Choroid plexus epithelial cell (primary cell): ENCODE data around the gene FCN1.

Source experiments
- DNase-seq: peaks from one replicate; pipeline ENCODE4 v3.0.0-alpha.2; 2010; ENCODE audit warnings: low read depth
- H3K4me3 ChIP-seq: 2 replicates; pipeline ENCODE4 v1.5.1; 2011; ENCODE audit warnings: low read depth, mild to moderate bottlenecking, control low read depth, low read length, moderate library complexity
- TF ChIP-seq, protein P1 (sequence below): conservative IDR thresholded peaks from 2 replicates; pipeline ENCODE4 v1.5.1; 2011; ENCODE audit warnings: low read depth, mild to moderate bottlenecking, control low read depth, inconsistent platforms, low read length, moderate library complexity

FCN1 gene

GRCh38 chr9:134884492-134884891, 33.2 kb downstream of the FCN1 start:
- no peak overlapping the region for H3K4me3 ChIP-seq
- no peak for DNase-seq
- TF ChIP-seq, protein P1, sequence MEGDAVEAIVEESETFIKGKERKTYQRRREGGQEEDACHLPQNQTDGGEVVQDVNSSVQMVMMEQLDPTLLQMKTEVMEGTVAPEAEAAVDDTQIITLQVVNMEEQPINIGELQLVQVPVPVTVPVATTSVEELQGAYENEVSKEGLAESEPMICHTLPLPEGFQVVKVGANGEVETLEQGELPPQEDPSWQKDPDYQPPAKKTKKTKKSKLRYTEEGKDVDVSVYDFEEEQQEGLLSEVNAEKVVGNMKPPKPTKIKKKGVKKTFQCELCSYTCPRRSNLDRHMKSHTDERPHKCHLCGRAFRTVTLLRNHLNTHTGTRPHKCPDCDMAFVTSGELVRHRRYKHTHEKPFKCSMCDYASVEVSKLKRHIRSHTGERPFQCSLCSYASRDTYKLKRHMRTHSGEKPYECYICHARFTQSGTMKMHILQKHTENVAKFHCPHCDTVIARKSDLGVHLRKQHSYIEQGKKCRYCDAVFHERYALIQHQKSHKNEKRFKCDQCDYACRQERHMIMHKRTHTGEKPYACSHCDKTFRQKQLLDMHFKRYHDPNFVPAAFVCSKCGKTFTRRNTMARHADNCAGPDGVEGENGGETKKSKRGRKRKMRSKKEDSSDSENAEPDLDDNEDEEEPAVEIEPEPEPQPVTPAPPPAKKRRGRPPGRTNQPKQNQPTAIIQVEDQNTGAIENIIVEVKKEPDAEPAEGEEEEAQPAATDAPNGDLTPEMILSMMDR = no peak

DNA sequence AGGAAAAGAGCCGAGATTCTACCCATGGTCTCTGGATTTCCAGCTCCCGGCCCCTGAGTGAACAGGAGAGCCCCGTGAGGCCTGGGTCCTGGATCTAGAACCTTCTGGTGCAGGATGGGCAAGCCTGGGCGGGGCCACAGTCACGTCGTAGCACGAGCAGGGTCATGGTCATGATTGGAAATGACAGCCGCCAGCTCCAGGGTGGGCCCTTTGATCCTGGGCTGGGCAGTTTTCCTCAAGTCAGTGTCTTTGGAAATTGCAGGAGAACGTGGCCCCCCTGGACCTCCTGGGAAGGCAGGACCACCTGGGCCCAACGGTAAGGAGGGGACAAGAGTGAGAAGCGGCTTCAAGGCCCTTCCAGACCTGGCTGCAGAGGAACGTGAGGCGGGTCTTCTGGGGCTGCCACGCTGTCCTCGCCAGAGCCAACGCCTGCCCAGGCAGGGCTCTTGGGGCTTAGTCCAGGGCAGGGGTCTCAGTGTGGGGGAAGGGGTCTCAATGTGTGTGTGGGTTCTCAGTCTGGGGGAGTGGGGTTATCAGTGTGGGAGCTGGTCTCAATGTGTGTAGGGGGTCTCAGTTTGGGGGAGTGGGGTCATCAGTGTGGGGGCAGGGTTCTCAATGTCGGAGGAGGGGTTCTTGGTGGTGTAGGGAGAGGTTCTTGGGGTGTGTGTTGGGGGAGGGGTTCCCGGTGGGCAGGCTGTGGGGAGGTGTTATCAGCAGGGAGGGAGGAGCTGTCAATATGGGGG, 34.5 kb downstream of the FCN1 start:
- no peak overlapping the region for H3K4me3 ChIP-seq

GRCh38 chr9:134882204-134882785, 35.4 kb downstream of the FCN1 start:
- TF ChIP-seq, protein P1 = no peak
- H3K4me3 ChIP-seq = no peak overlapping the region
- DNase-seq = no peak

More for the DNA sequence above, 34.5 kb downstream of the FCN1 start:
- TF ChIP-seq, protein P1 = no peak
- no peak for DNase-seq

GRCh38 chr9:134881313-134881670, 36.4 kb downstream of the FCN1 start:
- no peak overlapping the region for H3K4me3 ChIP-seq
- TF ChIP-seq, protein P1 = no peak
- no peak for DNase-seq

DNA sequence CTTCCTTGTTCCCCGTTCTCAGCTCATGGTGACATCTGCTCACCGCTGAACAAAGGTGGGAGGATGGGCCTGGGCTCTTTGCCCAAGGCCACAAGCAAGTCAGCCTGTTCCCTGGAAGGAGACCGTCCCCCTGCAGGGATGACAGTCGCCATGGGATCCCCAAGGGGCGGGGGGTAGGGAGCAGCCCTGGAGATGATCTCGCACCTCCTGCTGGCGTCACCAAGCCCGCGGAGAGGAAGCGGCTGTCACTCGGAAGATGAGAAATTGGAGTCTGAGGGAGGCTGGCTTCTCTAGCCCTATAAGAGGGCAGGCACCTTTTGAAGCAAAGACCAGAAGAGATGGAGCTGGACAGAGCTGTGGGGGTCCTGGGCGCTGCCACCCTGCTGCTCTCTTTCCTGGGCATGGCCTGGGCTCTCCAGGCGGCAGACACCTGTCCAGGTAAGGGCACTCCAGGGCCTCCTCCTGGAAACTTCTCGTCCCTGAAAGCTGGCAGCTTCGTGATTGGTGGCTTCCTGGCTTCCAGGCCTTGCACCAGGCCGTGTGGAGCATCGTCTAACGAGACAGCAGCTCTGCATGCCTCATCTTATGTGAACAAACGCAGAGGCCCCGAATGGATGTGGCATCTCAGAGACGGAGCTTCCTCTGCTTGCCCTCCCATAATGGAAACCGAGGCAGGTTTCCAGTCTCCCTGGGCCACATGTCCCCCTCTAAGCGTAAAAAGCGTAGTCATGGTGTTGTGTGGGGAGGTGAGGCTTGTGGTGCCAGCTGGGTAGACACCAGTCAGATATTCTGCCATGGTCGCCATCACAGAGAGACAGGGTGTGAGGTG, 37.0 kb downstream of the FCN1 start, which contains the start of gene FCN2:
FCN2 (plus strand) TSS at position 327 of the 829 bp plus-strand sequence; CDS start at position 339, 12 bp downstream.
- no peak for DNase-seq
- H3K4me3 ChIP-seq = no peak within 1 kb of the TSS
- TF ChIP-seq, protein P1 = no peak

- DNase-seq = no peak
- H3K4me3 ChIP-seq = no peak overlapping the region
- TF ChIP-seq, protein P1 = no peak
Observed at GRCh38 chr9:134879664-134880483, 37.8 kb downstream of the FCN1 start.
